ENCODE measurements around the gene MVK.

MVK gene

GRCh38 chr12:109582636-109583035 is 9.0 kb downstream of the MVK start:
- intact Hi-C loops (cut with micrococcal nuclease), result no loop called here
- Mint-ChIP-seq H3K4me1 (ENCODE audit: low read depth) (no peaks in the 10 kb centered on the region), H3K27me3 (no peaks in the 10 kb centered on the region)

GRCh38 chr12:109583733-109584132 is 10.1 kb downstream of the MVK start:
- no peak overlapping the region for H3K27ac Mint-ChIP-seq
- H3K4me3 Mint-ChIP-seq, result no peak overlapping the region
- H3K27me3 Mint-ChIP-seq, result no peaks in the 10 kb centered on the region
- no peaks in the 10 kb centered on the region for H3K4me1 Mint-ChIP-seq (ENCODE audit: low read depth)
- H3K36me3 Mint-ChIP-seq (ENCODE audit: low read depth), result peaks cover 95% of the 10 kb centered on the region
- intact Hi-C loops (cut with micrococcal nuclease), result no loop called here
- H3K9me3 Mint-ChIP-seq, result no peaks in the 10 kb centered on the region

More at GRCh38 chr12:109582636-109583035, 9.0 kb downstream of the MVK start:
- Mint-ChIP-seq H3K36me3 (ENCODE audit: low read depth) (peaks cover 95% of the 10 kb centered on the region), H3K9me3 (no peaks in the 10 kb centered on the region), H3K4me3 (no peak overlapping the region), H3K27ac (no peak overlapping the region)

GRCh38 chr12:109586385-109587296 is 13.0 kb downstream of the MVK start:
- H3K9me3 Mint-ChIP-seq, result no peaks in the 10 kb centered on the region
- H3K4me1 Mint-ChIP-seq (ENCODE audit: low read depth), result no peaks in the 10 kb centered on the region
- intact Hi-C loops (cut with micrococcal nuclease), result no loop called here
- H3K36me3 Mint-ChIP-seq (ENCODE audit: low read depth), result peaks cover 92% of the 10 kb centered on the region
- no peak overlapping the region for H3K4me3 Mint-ChIP-seq
- H3K27me3 Mint-ChIP-seq, result no peaks in the 10 kb centered on the region
- no peak overlapping the region for H3K27ac Mint-ChIP-seq

- H3K27me3 Mint-ChIP-seq, result no peaks in the 10 kb centered on the region
- no peak overlapping the region for H3K27ac Mint-ChIP-seq
- intact Hi-C loops (cut with micrococcal nuclease), result no loop called here
- no peaks in the 10 kb centered on the region for H3K4me1 Mint-ChIP-seq (ENCODE audit: low read depth)
- H3K36me3 Mint-ChIP-seq (ENCODE audit: low read depth), result peaks cover 92% of the 10 kb centered on the region
- no peaks in the 10 kb centered on the region for H3K9me3 Mint-ChIP-seq
- H3K4me3 Mint-ChIP-seq, result no peak overlapping the region
Measured at GRCh38 chr12:109587921-109588320, 14.3 kb downstream of the MVK start.

- H3K27ac Mint-ChIP-seq, result no peak overlapping the region
- no peaks in the 10 kb centered on the region for H3K9me3 Mint-ChIP-seq
- H3K4me3 Mint-ChIP-seq, result no peak overlapping the region
- H3K27me3 Mint-ChIP-seq, result no peaks in the 10 kb centered on the region
- intact Hi-C loops (cut with micrococcal nuclease), result no loop called here
- peaks cover 96% of the 10 kb centered on the region for H3K36me3 Mint-ChIP-seq (ENCODE audit: low read depth)
- no peaks in the 10 kb centered on the region for H3K4me1 Mint-ChIP-seq (ENCODE audit: low read depth)
Measured at GRCh38 chr12:109588461-109589239, 15.1 kb downstream of the MVK start.

- H3K27me3 Mint-ChIP-seq, result no peaks in the 10 kb centered on the region
- H3K4me1 Mint-ChIP-seq (ENCODE audit: low read depth), result peaks cover 4% of the 10 kb centered on the region
- H3K9me3 Mint-ChIP-seq, result no peaks in the 10 kb centered on the region
- intact Hi-C loops (cut with micrococcal nuclease), result no loop called here
- H3K36me3 Mint-ChIP-seq (ENCODE audit: low read depth), result peaks cover 97% of the 10 kb centered on the region
- no peak overlapping the region for H3K27ac Mint-ChIP-seq
- no peak overlapping the region for H3K4me3 Mint-ChIP-seq
Measured at GRCh38 chr12:109589240-109589590, 15.6 kb downstream of the MVK start.

- H3K27me3 Mint-ChIP-seq, result no peaks in the 10 kb centered on the region
- peaks cover 97% of the 10 kb centered on the region for H3K36me3 Mint-ChIP-seq (ENCODE audit: low read depth)
- H3K4me3 Mint-ChIP-seq, result no peak overlapping the region
- peaks cover 10% of the 10 kb centered on the region for H3K4me1 Mint-ChIP-seq (ENCODE audit: low read depth)
- intact Hi-C loops (cut with micrococcal nuclease), result no loop called here
- no peaks in the 10 kb centered on the region for H3K9me3 Mint-ChIP-seq
- no peak overlapping the region for H3K27ac Mint-ChIP-seq
Measured at GRCh38 chr12:109589691-109590245, 16.2 kb downstream of the MVK start.

- Mint-ChIP-seq H3K4me1 (ENCODE audit: low read depth) (peaks cover 16% of the 10 kb centered on the region), H3K27me3 (no peaks in the 10 kb centered on the region), H3K36me3 (ENCODE audit: low read depth) (peaks cover 94% of the 10 kb centered on the region), H3K4me3 (no peak overlapping the region), H3K9me3 (no peaks in the 10 kb centered on the region), H3K27ac (no peak overlapping the region)
- intact Hi-C loops (cut with micrococcal nuclease), result no loop called here
Measured at GRCh38 chr12:109590566-109590965, 17.0 kb downstream of the MVK start.

GRCh38 chr12:109591041-109591440 is 17.4 kb downstream of the MVK start:
- peaks cover 20% of the 10 kb centered on the region for H3K4me1 Mint-ChIP-seq (ENCODE audit: low read depth)
- peaks cover 94% of the 10 kb centered on the region for H3K36me3 Mint-ChIP-seq (ENCODE audit: low read depth)
- no peaks in the 10 kb centered on the region for H3K27me3 Mint-ChIP-seq
- intact Hi-C loops (cut with micrococcal nuclease), result no loop called here
- H3K4me3 Mint-ChIP-seq, result no peak overlapping the region
- no peaks in the 10 kb centered on the region for H3K9me3 Mint-ChIP-seq
- H3K27ac Mint-ChIP-seq, result no peak overlapping the region

- no peak overlapping the region for H3K4me3 Mint-ChIP-seq
- peaks cover 94% of the 10 kb centered on the region for H3K36me3 Mint-ChIP-seq (ENCODE audit: low read depth)
- H3K9me3 Mint-ChIP-seq, result no peaks in the 10 kb centered on the region
- H3K27ac Mint-ChIP-seq, result no peak overlapping the region
- intact Hi-C loops (cut with micrococcal nuclease), result no loop called here
- H3K27me3 Mint-ChIP-seq, result peaks cover 2% of the 10 kb centered on the region
- peaks cover 24% of the 10 kb centered on the region for H3K4me1 Mint-ChIP-seq (ENCODE audit: low read depth)
Measured at GRCh38 chr12:109592195-109592904, 18.8 kb downstream of the MVK start.

- intact Hi-C loops (cut with micrococcal nuclease), result no loop called here
- peaks cover 93% of the 10 kb centered on the region for H3K36me3 Mint-ChIP-seq (ENCODE audit: low read depth)
- H3K4me1 Mint-ChIP-seq (ENCODE audit: low read depth), result peaks cover 30% of the 10 kb centered on the region
Measured at GRCh38 chr12:109592905-109593272, 19.3 kb downstream of the MVK start.

GRCh38 chr12:109594556-109595317 is 21.1 kb downstream of the MVK start:
- intact Hi-C loops (cut with micrococcal nuclease), result loop anchor here (5.0 kb wide), 1 partner anchor 77 kb away; no protein-coding TSS in a partner anchor
- no peak overlapping the region for H3K27ac Mint-ChIP-seq
- peaks cover 85% of the 10 kb centered on the region for H3K36me3 Mint-ChIP-seq (ENCODE audit: low read depth)
- H3K9me3 Mint-ChIP-seq, result no peaks in the 10 kb centered on the region
- H3K4me1 Mint-ChIP-seq (ENCODE audit: low read depth), result peaks cover 34% of the 10 kb centered on the region
- H3K27me3 Mint-ChIP-seq, result peaks cover 2% of the 10 kb centered on the region
- no peak overlapping the region for H3K4me3 Mint-ChIP-seq

More at GRCh38 chr12:109592905-109593272, 19.3 kb downstream of the MVK start:
- H3K9me3 Mint-ChIP-seq, result no peaks in the 10 kb centered on the region
- H3K27ac Mint-ChIP-seq, result no peak overlapping the region
- H3K27me3 Mint-ChIP-seq, result peaks cover 2% of the 10 kb centered on the region
- no peak overlapping the region for H3K4me3 Mint-ChIP-seq

- Mint-ChIP-seq H3K4me3 (no peak overlapping the region), H3K36me3 (ENCODE audit: low read depth) (peaks cover 78% of the 10 kb centered on the region), H3K27ac (no peak overlapping the region), H3K4me1 (ENCODE audit: low read depth) (peaks cover 34% of the 10 kb centered on the region), H3K9me3 (no peaks in the 10 kb centered on the region), H3K27me3 (peaks cover 2% of the 10 kb centered on the region)
- intact Hi-C loops (cut with micrococcal nuclease), result loop anchor here (5.0 kb wide), 1 partner anchor 78 kb away; no protein-coding TSS in a partner anchor
Measured at GRCh38 chr12:109595321-109595902, 21.8 kb downstream of the MVK start.
